ENCODE measurements around the gene PRSS27.

DNA sequence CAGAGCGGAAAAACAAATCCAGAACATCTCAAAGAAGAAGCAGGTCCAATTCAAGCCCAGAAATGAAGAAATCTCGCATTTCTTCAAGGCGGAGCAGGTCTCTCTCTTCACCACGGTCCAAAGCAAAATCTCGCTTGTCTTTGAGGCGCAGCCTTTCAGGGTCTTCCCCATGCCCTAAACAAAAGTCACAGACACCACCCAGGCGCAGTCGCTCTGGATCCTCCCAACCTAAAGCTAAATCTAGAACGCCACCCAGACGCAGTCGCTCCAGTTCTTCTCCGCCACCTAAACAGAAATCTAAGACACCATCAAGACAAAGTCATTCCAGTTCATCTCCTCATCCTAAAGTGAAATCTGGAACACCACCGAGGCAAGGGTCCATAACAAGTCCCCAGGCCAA, 42.7 kb upstream of the PRSS27 start:
- no peak for TF ChIP-seq NRF1 (IDR thresholded peaks at IDR 0.05; ENCODE audit: low read depth, low read length)
- TF ChIP-seq, protein P1, sequence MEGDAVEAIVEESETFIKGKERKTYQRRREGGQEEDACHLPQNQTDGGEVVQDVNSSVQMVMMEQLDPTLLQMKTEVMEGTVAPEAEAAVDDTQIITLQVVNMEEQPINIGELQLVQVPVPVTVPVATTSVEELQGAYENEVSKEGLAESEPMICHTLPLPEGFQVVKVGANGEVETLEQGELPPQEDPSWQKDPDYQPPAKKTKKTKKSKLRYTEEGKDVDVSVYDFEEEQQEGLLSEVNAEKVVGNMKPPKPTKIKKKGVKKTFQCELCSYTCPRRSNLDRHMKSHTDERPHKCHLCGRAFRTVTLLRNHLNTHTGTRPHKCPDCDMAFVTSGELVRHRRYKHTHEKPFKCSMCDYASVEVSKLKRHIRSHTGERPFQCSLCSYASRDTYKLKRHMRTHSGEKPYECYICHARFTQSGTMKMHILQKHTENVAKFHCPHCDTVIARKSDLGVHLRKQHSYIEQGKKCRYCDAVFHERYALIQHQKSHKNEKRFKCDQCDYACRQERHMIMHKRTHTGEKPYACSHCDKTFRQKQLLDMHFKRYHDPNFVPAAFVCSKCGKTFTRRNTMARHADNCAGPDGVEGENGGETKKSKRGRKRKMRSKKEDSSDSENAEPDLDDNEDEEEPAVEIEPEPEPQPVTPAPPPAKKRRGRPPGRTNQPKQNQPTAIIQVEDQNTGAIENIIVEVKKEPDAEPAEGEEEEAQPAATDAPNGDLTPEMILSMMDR (IDR thresholded peaks at IDR 0.05): no peak
- TF ChIP-seq, protein P2, sequence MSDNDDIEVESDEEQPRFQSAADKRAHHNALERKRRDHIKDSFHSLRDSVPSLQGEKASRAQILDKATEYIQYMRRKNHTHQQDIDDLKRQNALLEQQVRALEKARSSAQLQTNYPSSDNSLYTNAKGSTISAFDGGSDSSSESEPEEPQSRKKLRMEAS (IDR thresholded peaks at IDR 0.05; ENCODE audit: low read depth): no peak
- TF ChIP-seq GATA2 (CRISPR knock-in tag; IDR thresholded peaks at IDR 0.05): no peak
- no peak for TF ChIP-seq EP300 (IDR thresholded peaks at IDR 0.05; ENCODE audit: borderline replicate concordance in 1 of 2, low read depth in 1 of 2, low read length in 1 of 2)
- no peak for TF ChIP-seq RAD21 (IDR thresholded peaks at IDR 0.05; ENCODE audit: low read length)
- TF ChIP-seq GABPA (IDR thresholded peaks at IDR 0.05; ENCODE audit: low read depth): no peak
- no peak for TF ChIP-seq JUND (IDR thresholded peaks at IDR 0.05)
- TF ChIP-seq REST (IDR thresholded peaks at IDR 0.05; ENCODE audit: low read depth, low read length): no peak
- no peak for TF ChIP-seq POLR2AphosphoS5 (IDR thresholded peaks at IDR 0.05; ENCODE audit: low read depth, low read length)
- TF ChIP-seq EZH2phosphoT487 (IDR thresholded peaks at IDR 0.05; ENCODE audit: borderline replicate concordance, low read depth): no peak
- no peak for TF ChIP-seq FOSL2 (IDR thresholded peaks at IDR 0.05; ENCODE audit: borderline replicate concordance, low read depth)
- TF ChIP-seq MXI1 (IDR thresholded peaks at IDR 0.05; ENCODE audit: low read depth, low read length): no peak
